Measurements from ENCODE around the gene SRGAP3.

The SRGAP3 gene

GRCh38 chr3:8937064-8938020, 312.1 kb downstream of the SRGAP3 start:
- no peaks in the 10 kb centered on the region for H3K9me3 ChIP-seq (ENCODE audit: control insufficient read depth, low read length)
- H3K9ac ChIP-seq (ENCODE audit: low read length) = no peak overlapping the region
- H3K36me3 ChIP-seq (ENCODE audit: control insufficient read depth, insufficient read depth, low read length) = no peaks in the 10 kb centered on the region
- H3K4me3 ChIP-seq (ENCODE audit: low read length) = no peak overlapping the region
- no peaks in the 10 kb centered on the region for H3K27me3 ChIP-seq (ENCODE audit: control insufficient read depth, insufficient read depth, low read length)
- no peaks in the 10 kb centered on the region for H3K4me1 ChIP-seq (ENCODE audit: control insufficient read depth, insufficient read depth, low read length)

- Histone ChIP-seq H3K9ac (ENCODE audit: low read length) (no peak overlapping the region), H3K27me3 (ENCODE audit: control insufficient read depth, insufficient read depth, low read length) (no peaks in the 10 kb centered on the region), H3K4me3 (ENCODE audit: low read length) (no peak overlapping the region), H3K9me3 (ENCODE audit: control insufficient read depth, low read length) (no peaks in the 10 kb centered on the region), H3K36me3 (ENCODE audit: control insufficient read depth, insufficient read depth, low read length) (no peaks in the 10 kb centered on the region), H3K4me1 (ENCODE audit: control insufficient read depth, insufficient read depth, low read length) (no peaks in the 10 kb centered on the region)
These were observed 316.9 kb downstream of the SRGAP3 start for GRCh38 chr3:8932507-8932906.

- H3K36me3 ChIP-seq (ENCODE audit: control insufficient read depth, insufficient read depth, low read length) = no peaks in the 10 kb centered on the region
- no peaks in the 10 kb centered on the region for H3K4me1 ChIP-seq (ENCODE audit: control insufficient read depth, insufficient read depth, low read length)
- no peaks in the 10 kb centered on the region for H3K27me3 ChIP-seq (ENCODE audit: control insufficient read depth, insufficient read depth, low read length)
- no peak overlapping the region for H3K9ac ChIP-seq (ENCODE audit: low read length)
- H3K9me3 ChIP-seq (ENCODE audit: control insufficient read depth, low read length) = no peaks in the 10 kb centered on the region
- no peak overlapping the region for H3K4me3 ChIP-seq (ENCODE audit: low read length)
These were observed 318.1 kb downstream of the SRGAP3 start for GRCh38 chr3:8931342-8931741.

Data from mucosa of stomach (tissue), 1 donor.